HG03060 (cell line): Measurements from ENCODE around the gene SMG9.
"Not testable (repeated sequence)": the region's sequence is repeated elsewhere in the genome, so short reads cannot be mapped to it uniquely, and the experiment has no call there.

ENCODE experiments used
- ATAC-seq: cut with Tn5 transposase; IDR thresholded peaks from one replicate; pipeline ENCODE4 v1.9.1; 2021; ENCODE audit warnings: low read depth, moderate number of reproducible peaks; ENCODE audit not compliant: unreplicated experiment

Gene SMG9

DNA sequence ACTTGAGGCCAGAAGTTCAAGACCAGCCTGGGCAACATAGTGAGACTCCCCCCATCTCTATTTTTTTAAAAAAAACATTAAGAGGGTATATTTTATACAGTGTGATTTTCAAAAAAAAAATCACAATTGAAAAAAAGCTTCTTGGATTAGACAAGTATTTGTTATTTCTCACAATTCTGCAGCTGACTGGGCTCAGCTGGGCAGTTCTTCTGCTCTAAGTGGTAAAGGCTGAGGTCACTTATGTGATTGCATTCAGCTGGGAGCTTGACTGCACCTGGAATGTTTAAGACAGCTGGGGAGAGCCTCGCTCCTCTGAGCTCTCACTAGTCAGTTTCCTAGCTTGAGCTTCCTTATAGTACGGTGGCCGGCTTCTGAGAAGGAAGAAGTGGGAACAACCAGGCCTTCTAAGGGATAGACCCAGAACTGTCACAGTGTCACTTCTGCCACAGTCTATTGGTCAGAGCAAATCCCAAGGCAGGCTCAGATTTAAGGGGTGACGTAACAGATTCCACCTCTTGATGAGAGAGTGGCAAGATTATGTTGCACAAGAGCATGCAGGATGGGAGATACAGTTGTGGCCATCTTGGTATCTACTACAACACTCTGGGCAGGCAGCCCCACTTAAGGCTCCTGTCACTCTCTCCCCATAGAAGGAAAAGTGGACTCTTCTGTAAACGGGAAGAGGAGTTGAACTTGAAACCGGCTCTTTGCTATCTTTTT is 58.6 kb downstream of the SMG9 start:
- no peak for ATAC-seq

DNA sequence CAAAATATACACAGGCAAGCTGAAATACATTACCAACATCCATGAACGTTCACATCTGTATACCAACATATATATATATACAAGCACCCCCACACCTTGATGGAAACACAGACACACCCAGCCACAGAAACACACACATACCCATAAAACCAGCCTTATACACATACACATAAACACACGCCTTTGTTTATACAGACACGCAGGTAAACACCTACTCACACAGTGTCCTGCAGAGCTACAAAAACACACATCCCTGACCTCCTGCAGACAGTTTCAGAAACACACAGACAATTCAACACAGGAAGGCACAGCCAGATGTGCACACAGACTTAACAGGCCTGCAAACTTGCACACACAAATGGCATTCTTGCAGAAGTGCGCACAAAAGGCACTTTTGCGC is 60.2 kb downstream of the SMG9 start:
- no peak for ATAC-seq

DNA sequence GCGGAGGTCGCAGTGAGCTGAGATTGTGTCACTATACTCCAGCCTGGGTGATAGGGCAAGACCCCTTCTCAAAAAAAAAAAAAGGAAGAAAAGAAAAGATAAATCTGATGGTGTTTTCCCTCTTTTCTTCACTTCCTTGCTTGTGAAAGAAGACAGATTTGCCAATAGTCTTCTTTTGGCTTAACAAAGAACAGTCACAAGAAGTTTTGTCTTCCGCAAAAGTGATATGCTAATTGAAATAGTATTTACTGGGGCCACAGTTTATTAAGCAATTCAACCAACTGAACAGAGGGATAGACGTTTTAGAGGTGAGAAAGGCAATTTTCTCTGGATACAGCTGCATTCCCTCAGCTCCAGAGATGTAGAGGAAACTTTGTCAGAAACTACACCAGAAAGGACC is 61.9 kb downstream of the SMG9 start:
- no peak for ATAC-seq

DNA sequence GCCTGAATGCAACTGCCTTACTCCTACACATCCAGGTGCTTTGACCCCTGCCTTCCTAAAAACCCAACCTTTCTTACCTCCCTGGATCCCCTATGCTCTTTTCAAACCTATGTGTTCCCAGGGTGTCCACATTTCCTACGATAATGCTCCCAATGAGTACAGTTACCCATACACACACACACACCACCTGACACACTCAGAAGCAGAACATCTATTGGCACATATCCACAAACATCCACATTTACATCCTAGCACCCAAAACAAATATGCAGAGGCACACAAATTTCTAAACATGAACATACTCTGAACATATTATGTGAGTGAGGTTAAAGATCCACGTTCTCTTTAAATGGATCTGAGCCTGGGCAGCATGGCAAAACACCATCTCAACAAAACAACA is 62.4 kb downstream of the SMG9 start:
- no peak for ATAC-seq

DNA sequence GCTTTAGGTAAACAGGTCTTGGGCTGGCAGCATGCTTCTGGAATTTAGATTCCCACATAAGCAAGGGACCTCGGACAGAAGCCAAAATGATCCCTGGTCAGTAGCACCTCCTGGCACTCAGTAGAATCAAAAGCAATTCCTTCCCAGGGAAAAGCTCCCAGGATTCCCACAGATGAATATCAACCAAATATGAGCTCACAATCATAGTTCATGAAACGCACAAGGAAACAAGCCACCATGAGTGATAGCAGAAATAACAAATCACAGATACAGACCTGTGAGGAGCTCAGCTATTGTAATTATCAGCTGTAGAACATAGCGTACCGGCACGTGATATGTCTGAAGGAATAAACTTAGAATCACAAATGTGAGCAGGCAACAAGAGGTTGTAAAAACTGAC is 63.0 kb downstream of the SMG9 start:
- ATAC-seq = no peak

DNA sequence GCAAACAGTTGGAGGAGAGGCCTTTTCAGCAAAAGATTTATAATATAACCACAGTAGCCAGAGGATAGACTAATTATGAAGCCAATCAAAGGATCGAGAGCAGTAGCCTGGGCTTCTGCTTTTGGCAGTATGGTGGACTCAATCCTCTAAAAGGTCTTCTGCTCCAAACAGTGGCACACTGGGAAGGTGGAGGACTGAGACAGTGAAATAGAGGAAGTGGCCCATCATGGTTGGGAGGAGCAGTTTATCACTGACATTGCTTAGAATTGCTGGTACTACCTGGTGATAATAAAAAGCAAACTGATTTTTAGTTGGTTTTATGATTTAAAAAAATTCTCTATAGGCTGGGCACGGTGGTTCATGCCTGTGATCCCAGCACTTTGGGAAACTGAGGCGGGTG is 63.9 kb downstream of the SMG9 start:
- no peak for ATAC-seq

DNA sequence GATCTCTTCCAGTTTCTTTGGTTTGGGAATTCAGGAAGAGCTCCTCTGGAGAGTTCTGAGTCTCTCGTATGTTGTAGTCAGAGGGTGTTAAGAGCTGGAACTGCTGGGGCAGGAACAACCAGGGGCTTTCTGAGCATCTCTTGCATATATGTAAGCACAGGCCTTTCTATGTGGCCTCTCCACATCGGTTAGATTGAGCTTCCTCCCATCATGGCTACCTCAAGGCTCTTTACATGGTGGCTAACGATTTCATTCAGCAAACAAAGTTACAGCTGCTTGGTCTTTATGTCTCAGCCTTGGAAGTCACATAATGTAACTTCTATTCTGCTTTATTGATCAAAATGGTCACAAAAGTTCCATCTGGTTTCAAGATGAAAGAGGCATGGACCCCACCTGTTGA is 64.3 kb downstream of the SMG9 start:
- no peak for ATAC-seq

DNA sequence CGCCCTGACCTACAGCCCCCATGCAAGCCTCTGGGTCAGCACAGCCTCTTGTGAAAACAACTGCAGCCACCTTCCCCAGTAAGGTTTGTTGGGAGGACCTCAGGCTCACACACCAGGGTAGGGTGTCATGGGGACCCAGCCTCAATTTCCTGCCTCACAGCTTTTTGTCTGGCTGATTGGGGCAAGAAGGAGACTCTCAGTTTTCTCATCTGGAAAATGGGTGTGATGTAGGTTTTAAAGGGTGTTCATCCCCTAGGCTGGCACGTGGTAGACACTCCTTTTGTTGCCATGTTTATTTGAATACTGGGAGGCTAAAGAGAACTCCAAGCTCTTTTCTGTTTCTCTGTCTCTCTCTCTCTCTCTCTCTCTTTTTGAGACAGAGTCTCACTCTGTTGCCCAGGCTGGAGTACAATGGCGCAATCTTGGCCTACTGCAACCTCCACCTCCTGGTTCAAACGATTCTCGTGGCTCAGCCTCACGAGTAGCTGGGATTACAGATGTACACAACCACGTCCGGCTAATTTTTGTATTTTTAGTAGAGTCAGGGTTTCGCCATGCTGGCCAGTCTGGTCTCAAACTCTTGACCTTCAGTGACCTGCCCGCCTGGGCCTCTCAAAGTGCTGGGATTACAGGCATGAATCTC is 66.6 kb downstream of the SMG9 start:
- no peak for ATAC-seq

DNA sequence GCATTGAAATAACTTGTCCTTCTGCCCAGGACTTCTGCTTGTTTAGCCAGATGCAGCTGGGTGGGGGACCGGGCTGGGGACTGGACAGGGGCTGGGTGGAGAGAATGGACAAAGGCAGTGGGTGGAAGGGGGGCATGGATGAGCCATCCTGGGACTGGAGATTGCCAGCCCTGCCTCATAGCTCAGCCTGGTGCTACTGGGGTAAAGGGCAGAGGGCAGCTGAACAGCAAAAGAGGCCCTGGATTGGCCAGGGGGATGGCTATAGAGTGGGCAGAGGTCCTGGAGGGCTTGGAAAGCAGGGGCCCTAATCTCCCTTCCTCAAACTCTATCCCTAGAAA is 67.1 kb downstream of the SMG9 start:
- ATAC-seq = no peak

DNA sequence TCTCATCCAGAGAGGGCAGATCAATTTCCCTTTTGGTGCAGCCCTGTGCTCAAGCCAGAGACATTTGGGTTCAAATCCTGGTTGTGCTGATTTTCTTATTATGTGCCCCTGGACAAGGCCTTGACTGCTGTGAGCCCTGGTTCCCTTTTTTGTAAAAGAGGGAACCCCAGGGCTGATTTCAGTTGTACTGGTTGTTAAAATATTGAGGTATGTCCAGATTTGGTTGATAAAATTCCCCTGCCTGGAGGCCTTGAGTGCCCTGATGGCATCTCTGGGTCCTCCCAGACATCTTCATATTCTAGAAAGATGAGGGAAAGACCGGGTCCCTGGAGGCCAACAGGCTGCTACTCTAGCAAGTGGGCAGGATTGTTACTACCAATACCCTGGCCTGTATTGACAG is 70.4 kb downstream of the SMG9 start:
- no peak for ATAC-seq

DNA sequence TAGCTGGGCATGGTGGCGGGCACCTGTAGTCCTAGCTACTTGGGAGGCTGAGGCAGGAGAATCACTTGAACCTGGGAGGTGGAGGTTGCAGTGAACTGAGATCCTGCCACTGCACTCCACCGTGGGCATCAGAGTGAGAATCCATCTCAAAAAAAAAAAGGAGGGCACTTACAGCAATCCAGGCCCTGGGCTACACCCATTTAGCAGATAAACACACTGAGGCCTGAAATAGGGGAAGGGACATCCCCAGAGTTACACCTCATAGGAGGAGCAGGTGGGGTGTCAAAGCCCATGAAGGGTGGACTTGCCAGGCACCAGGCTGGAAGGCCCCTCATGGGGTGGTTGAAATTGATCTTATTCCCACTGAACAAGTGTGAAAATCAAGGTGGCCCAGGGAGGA is 70.9 kb downstream of the SMG9 start:
- ATAC-seq = no peak

DNA sequence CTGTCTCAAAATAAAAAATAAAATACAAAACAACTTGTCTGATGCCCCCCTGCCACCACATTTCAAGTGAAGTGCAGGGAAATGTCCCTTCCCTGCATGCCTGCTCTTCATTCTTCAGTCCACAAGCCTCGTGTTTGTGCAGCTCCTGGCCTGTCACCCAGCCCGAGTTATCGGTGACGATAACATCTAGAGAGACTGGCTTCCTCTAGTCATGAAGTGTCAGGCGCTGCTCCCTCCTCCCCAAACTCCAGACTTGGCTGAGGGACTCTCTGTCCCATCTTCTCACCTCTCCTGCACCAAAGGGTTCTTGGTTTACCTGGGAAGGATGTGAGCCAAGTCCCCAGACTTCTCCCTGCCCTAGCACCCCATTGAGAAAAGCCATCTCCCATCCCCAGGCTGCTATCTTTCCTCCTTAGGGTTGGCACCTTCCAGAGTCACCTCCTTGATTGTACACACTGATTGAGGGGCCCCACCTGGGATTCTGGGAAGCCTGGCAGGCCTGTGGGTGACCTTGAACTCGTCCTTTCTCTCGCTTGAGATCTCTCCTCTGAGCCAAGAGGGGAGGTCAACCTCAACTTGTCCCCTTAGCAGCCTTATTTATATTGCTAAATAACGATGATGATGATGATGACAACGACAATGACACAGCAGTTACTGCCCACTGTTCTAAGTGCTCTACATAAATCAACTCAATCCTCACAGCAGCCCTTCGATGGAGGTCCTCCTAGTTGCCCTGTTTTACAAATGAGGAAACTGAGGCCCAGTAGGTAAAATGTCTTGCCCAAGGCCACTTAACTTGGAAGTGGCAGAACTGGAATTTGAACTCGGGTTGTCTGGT is 71.7 kb downstream of the SMG9 start:
- no peak for ATAC-seq

DNA sequence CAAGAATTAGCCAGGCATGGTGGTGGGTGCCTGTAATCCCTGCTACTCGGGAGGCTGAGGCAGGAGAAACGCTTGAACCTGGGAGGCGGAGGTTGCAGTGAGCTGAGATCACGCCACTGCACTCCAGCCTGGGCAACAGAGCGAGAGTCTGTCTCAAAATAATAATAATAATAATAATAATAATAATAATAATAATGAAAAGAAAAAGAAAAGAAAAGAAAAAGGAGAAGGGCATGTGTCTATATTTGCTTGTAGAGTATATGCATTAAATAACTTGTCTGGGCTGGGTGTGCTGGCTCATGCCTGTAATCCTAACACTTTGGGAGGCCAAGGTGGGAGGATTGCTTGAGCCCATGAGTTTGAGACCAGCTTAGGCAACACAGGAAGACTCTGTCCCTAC is 72.5 kb downstream of the SMG9 start:
- ATAC-seq = not testable (repeated sequence)

DNA sequence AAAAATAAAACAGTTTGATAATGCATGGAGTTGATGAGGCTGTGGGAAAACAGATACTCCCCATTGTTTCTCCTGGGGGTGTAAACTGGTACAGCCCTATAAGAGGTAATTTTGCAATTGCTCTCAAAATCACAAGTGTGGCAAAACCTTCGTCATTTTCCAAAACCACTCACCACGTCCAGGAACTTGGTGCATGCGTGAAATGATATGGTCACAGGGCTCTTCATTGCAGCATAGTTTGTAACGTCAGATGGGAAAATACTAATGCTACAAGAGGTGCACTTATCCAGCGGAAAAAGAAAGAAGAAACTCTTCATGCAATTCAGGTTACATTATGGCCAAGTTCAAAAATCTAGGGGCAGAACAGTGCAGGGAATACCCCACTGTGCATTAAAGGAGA is 72.9 kb downstream of the SMG9 start:
- ATAC-seq = no peak

DNA sequence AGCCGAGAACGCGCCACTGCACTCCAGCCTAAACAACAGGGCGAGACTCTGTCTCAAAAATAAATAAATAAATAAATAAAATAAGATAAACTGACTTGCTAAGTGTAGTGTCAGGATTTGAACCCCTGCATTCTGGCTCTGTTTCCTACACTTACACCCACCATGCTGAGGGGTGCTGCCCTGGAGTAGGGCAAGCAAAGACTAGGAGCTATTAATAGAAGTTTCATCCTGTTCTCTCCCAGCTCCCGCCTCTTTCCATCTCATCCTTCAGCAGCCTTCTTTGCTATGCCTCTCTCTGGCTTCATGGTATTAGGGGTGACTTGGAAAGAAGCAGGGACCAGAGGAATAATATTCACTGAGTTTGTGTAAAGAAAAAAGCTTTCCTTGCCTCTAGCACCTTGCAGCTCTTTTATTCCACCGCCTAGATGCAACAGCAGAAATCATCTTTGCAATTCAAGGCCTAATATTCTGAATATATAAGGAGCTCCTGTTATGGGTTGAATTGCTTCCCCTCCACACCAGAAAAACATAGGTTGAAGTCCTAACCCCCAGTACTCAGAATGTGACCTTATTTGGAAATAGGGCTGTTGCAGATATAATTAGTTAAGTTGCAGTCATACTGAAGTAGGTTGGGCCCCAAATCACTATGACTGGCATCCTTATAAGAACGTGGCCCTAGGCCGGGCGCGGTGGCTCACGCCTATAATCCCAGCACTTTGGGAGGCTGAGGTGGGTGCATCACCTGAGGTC is 76.1 kb downstream of the SMG9 start:
- no peak for ATAC-seq
